ENCODE measurements around the gene RAB11A. TPM values are rescaled to one million over a fixed set of nuclear protein-coding genes. Genes with fewer than 3 reads are reported as not detected.

Gene RAB11A
- total RNA-seq, 1 donor from 2014 or later: 350 TPM

GRCh38 chr15:65916664-65917406 lies 47.5 kb downstream of the RAB11A start:
- no peak overlapping the region for H3K4me3 ChIP-seq (ENCODE audit: low read depth, low read length)
- TF ChIP-seq CTCF (conservative IDR thresholded peaks at IDR 0.05; ENCODE audit: low read depth, low read length): peak; percentile 79
- no peak for DNase-seq (ENCODE audit: low read depth)

GRCh38 chr15:65917407-65917756 lies 48.1 kb downstream of the RAB11A start:
- TF ChIP-seq CTCF (conservative IDR thresholded peaks at IDR 0.05; ENCODE audit: low read depth, low read length): no peak
- DNase-seq (ENCODE audit: low read depth): no peak
- H3K4me3 ChIP-seq (ENCODE audit: low read depth, low read length): no peak overlapping the region

GRCh38 chr15:65917936-65918335 lies 48.6 kb downstream of the RAB11A start:
- TF ChIP-seq CTCF (conservative IDR thresholded peaks at IDR 0.05; ENCODE audit: low read depth, low read length): no peak
- DNase-seq (ENCODE audit: low read depth): no peak
- no peak overlapping the region for H3K4me3 ChIP-seq (ENCODE audit: low read depth, low read length)

GRCh38 chr15:65918357-65918920 lies 49.1 kb downstream of the RAB11A start:
- no peak for DNase-seq (ENCODE audit: low read depth)
- no peak overlapping the region for H3K4me3 ChIP-seq (ENCODE audit: low read depth, low read length)
- TF ChIP-seq CTCF (conservative IDR thresholded peaks at IDR 0.05; ENCODE audit: low read depth, low read length): no peak

- no peak for TF ChIP-seq CTCF (conservative IDR thresholded peaks at IDR 0.05; ENCODE audit: low read depth, low read length)
- DNase-seq (ENCODE audit: low read depth): no peak
- H3K4me3 ChIP-seq (ENCODE audit: low read depth, low read length): no peak overlapping the region
Measured at GRCh38 chr15:65918945-65919344, 49.7 kb downstream of the RAB11A start.

- DNase-seq (ENCODE audit: low read depth): no peak
- H3K4me3 ChIP-seq (ENCODE audit: low read depth, low read length): no peak overlapping the region
- TF ChIP-seq CTCF (conservative IDR thresholded peaks at IDR 0.05; ENCODE audit: low read depth, low read length): no peak
Measured at GRCh38 chr15:65919353-65919752, 50.1 kb downstream of the RAB11A start.

GRCh38 chr15:65920121-65920520 lies 50.8 kb downstream of the RAB11A start:
- H3K4me3 ChIP-seq (ENCODE audit: low read depth, low read length): no peak overlapping the region
- no peak for DNase-seq (ENCODE audit: low read depth)
- no peak for TF ChIP-seq CTCF (conservative IDR thresholded peaks at IDR 0.05; ENCODE audit: low read depth, low read length)

Data from epithelial cell of proximal tubule (primary cell).